H1 (cell line): ENCODE results near the gene SLC4A7.

Source experiments
- CREB1 ChIP-seq: IDR thresholded peaks from 2 replicates; pipeline ENCODE4 v1.6.1; 2012; ENCODE audit warnings: inconsistent platforms
- CTCF ChIP-seq, 3 experiments: IDR thresholded peaks; 1 replicate in 2 of 3; 2 replicates in 1 of 3; pipeline versions ENCODE4 v1.5.1 to v1.6.1; 2011; ENCODE audit warnings: low read length in 3 of 3, mild to moderate bottlenecking in 3 of 3, inconsistent platforms in 2 of 3, low read depth in 1 of 3, moderate library complexity in 1 of 3; ENCODE audit not compliant: insufficient read depth in 1 of 3; ENCODE audit errors: control extremely low read depth in 1 of 3
- EP300 ChIP-seq, 2 experiments: IDR thresholded peaks; 1 replicate in 1 of 2; 2 replicates in 1 of 2; pipeline ENCODE4 v1.6.1; 2011 to 2012; ENCODE audit warnings: low read depth in 2 of 2, low read length in 2 of 2, mild to moderate bottlenecking in 2 of 2, borderline replicate concordance in 1 of 2, inconsistent platforms in 1 of 2, moderate library complexity in 1 of 2
- EZH2 ChIP-seq: fragments of 200-600 bp; sonication (generic); IDR thresholded peaks from 2 replicates; pipeline ENCODE4 v1.7.1; 2012; ENCODE audit warnings: low read depth, mild to moderate bottlenecking, moderate library complexity, low read length, inconsistent platforms; ENCODE audit not compliant: severe bottlenecking
- NRF1 ChIP-seq: IDR thresholded peaks from 2 replicates; pipeline ENCODE4 v1.6.1; 2011; ENCODE audit warnings: mild to moderate bottlenecking, low read depth, low read length, improper control_type of control experiment
- SRF ChIP-seq: IDR thresholded peaks from 2 replicates; pipeline ENCODE4 v1.6.1; 2011; ENCODE audit warnings: mild to moderate bottlenecking, low read depth, low read length, moderate library complexity

- no peak for TF ChIP-seq CTCF (IDR thresholded peaks at IDR 0.05; ENCODE audit: control extremely low read depth in 1 of 3, insufficient read depth in 1 of 3, low read depth in 1 of 3, low read length in 3 of 3)
- no peak for TF ChIP-seq NRF1
- TF ChIP-seq EP300 (IDR thresholded peaks at IDR 0.05; ENCODE audit: borderline replicate concordance in 1 of 2, low read depth in 2 of 2, low read length in 2 of 2), result no peak
- no peak for TF ChIP-seq SRF
- TF ChIP-seq CREB1, result no peak
- no peak for TF ChIP-seq EZH2
These were observed 37.1 kb upstream of the SLC4A7 start for GRCh38 chr3:27521179-27521871.
